NCI-H345 treated with DMSO at 0.1 percent for 48 hours (cell line): ENCODE results near the gene E4F1.
"Not testable (repeated sequence)": the region's sequence is repeated elsewhere in the genome, so short reads cannot be mapped to it uniquely, and the experiment has no call there.

Experiments
- DNase-seq: peaks from one replicate; lab custom pipeline; 2025; ENCODE audit not compliant: unreplicated experiment; lab: John Stamatoyannopoulos, UW

The E4F1 gene

GRCh38 chr16:2229632-2230250 lies 6.3 kb downstream of the E4F1 start:
- DNase-seq, result no peak

- DNase-seq, result no peak
These were observed 7.0 kb downstream of the E4F1 start for GRCh38 chr16:2230376-2230775.

- DNase-seq, result no peak
These were observed 7.9 kb downstream of the E4F1 start for GRCh38 chr16:2231016-2231931.

- no peak for DNase-seq
These were observed 9.0 kb downstream of the E4F1 start for GRCh38 chr16:2232094-2232990.

DNA sequence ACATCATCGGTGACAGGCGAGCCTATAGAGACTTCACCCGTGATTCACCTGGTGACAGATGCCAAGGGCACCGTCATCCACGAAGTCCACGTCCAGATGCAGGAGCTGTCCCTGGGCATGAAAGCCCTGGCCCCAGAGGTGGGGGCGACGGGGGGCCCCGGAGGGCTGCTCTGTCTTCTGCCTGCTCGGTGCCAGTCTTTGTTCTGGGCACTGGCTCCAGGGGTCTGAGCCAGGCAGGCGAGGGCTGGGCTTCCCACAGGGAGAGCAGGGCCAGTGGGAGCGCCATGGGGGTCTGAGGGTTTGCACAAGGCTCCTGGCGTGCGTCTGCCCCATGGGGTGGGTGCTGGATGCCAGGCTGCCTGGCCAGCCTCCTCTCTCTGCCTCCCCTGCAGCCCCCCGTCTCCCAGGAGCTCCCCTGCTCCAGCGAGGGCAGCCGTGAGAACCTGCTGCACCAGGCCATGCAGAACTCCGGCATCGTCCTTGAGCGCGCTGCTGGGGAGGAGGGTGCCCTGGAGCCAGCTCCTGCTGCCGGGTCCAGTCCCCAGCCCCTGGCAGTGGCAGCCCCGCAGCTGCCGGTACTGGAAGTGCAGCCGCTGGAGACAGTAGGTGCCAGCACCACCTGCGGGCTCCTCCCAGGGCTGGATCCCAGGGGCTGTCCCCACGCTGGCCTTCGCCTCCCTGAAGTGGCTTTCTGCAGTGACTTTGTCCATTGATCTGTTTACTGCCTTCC lies 9.8 kb downstream of the E4F1 start:
- no peak for DNase-seq

DNA sequence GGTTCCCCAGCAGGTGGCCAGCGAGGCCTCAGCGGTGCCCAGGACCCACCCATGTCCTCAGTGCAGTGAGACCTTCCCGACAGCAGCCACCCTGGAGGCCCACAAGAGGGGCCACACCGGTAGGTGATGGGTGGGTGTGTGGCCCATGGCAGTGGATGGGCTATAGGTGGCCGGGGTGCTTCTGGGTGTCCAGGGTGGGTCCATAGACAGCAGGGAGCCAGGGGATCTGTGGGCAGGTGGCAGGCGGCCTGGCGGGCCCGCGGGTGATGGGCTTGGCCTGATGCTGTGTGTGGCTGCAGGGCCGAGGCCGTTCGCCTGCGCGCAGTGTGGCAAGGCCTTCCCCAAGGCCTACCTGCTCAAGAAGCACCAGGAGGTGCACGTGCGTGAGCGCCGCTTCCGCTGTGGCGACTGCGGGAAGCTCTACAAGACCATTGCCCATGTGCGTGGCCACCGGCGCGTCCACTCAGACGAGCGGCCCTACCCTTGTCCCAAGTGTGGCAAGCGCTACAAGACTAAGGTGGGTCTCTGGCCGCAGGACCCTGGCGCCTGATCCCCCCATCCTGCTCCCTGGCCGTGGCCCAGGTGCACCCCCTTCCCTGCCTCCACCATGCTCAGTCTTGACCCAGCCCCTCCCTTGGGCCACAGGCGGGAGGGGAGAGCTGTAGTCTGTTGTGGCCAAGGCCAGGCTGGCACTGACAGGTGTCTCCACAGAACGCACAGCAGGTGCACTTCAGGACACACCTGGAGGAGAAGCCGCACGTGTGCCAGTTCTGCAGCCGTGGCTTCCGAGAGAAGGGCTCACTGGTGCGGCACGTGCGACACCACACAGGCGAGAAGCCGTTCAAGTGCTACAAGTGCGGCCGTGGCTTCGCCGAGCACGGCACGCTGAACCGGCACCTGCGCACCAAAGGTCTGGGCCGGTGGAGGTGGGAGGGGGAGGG lies 10.8 kb downstream of the E4F1 start:
- no peak for DNase-seq

DNA sequence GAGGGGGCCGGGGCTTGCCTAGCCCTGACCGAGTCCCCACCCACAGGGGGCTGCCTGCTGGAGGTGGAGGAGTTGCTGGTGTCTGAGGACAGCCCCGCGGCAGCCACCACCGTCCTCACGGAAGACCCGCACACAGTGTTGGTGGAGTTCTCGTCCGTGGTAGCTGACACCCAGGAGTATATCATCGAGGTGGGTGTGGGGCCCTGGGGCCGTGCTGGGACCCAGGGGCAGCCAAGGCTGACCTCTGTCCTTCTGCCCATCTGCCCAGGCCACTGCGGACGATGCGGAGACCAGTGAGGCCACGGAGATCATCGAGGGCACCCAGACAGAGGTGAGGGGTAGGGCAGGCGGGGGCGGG lies 11.4 kb downstream of the E4F1 start:
- DNase-seq, result no peak

- no peak for DNase-seq
These were observed 11.9 kb downstream of the E4F1 start for GRCh38 chr16:2235234-2235651.

- no peak for DNase-seq
These were observed 12.4 kb downstream of the E4F1 start for GRCh38 chr16:2235695-2236336.

- DNase-seq, result no peak
These were observed 13.1 kb downstream of the E4F1 start, which contains the start of gene DNASE1L2 for GRCh38 chr16:2236337-2237101. Gene DNASE1L2, plus strand, starts transcription at chr16:2236444. Its CDS starts 373 bp downstream, at chr16:2236817.

DNA sequence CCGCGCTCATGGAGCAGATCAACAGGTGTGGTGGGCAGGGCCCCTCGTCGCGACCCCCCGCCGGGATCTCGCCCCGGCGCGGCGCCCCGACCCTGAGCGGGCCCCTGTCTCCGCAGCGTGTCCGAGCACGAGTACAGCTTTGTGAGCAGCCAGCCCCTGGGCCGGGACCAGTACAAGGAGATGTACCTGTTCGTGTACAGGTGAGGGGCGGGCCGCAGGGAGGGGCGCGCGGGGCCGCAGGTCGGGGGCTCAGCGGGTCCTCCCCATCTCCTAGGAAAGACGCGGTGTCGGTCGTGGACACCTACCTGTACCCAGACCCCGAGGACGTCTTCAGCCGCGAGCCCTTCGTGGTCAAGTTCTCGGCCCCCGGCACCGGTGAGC lies 13.7 kb downstream of the E4F1 start:
- no peak for DNase-seq

DNA sequence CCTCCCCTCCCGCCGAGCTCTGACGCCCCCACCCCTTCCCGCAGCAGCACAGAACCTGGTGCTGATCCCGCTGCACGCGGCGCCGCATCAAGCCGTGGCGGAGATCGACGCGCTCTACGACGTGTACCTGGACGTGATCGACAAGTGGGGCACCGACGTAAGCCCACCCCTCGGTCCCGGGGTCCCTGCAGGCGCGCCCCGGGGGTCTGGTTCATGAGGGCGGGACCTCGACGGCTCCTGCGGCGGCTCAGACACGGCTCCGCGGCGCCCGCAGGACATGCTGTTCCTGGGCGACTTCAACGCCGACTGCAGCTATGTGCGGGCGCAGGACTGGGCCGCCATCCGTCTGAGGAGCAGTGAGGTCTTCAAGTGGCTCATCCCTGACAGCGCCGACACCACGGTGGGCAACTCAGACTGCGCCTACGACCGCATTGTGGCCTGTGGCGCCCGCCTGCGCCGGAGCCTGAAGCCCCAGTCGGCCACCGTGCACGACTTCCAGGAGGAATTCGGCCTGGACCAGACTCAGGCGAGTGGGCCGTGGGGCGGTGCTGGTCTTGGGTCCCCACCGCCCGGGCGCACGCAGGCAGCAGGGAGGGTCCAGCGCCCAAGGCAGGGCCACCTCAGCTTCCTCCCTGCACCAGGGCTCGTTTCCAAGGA lies 14.2 kb downstream of the E4F1 start:
- DNase-seq, result no peak

- DNase-seq, result no peak
These were observed 14.9 kb downstream of the E4F1 start for GRCh38 chr16:2238150-2238837.

DNA sequence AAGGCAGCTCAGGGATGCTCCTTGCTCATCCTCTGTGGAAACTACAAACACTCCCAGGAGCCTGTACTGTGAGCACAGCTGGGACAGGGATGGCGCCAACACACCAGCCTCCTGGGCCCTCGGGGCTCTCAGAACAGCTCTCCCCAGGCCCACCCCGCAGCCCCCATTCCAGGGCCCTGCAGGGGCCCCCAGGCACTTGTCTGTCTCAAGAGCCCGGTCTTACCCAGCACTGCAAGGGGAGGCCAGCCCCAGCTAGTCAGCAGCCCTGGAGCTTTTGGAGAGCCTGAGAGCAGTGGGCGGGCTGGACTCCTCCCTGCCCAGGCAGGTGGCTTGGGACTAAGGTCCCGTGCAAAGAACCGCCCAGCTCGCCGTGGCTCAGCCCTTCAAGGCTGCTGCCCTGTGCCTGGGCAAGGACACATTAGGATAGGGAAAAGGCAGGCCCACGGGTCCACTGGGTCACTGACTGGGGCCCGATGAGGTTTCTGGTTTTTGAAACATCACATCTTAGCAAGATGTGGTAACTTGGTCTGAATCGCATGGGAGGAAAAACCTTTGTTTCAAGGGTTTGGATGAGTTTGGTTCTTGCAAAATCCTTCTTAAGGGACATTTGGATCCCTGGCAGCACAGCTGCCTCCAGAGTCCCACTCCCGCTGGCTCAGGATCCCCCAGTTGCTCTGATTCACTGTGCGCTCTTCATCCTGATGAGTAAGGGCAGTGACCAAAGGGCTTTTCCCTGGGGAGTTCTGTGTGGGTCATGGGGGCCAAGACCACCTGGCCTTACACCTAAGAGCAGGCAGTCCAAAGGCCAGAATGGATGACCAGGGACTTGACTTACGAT lies 15.7 kb downstream of the E4F1 start:
- no peak for DNase-seq

DNA sequence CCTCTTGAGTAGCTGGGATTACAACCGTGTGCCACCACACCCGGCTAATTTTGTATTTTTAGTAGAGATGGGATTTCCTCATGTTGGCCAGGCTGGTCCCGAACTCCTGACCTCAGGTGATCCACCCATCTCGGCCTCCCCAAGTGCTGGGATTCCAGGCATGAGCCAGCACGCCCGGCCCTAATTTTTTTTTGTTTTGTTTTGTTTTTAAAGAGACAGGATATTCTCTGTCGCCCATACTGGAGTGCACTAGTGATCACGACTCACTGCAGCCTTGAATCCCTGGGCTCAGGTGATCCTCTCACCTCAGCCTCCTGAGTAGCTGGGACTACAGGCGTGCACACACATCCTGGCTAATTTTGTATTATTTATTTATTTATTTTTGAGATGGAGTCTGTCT lies 16.9 kb downstream of the E4F1 start:
- not testable (repeated sequence) for DNase-seq

DNA sequence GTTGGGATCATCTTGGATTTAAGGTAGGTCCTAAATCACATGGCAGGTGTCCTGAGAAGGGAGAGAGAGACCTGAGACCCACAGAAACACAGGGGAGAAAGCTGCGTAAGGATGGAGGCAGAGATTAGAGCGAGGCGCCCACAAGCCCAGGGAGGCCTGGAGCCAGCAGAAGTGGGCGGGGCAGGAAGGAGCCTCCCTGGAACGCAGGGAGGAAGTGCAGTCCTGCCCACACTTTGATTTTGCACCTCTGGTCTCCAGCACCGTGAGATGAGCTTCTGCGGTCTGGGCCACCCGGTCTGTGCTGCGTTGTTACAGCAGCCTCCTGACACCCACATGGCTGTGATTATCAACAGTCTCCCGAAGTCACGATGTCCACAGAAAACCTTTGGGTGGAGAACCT lies 19.2 kb downstream of the E4F1 start:
- no peak for DNase-seq
